ENCODE measurements around the gene COBL.

Gene COBL

DNA sequence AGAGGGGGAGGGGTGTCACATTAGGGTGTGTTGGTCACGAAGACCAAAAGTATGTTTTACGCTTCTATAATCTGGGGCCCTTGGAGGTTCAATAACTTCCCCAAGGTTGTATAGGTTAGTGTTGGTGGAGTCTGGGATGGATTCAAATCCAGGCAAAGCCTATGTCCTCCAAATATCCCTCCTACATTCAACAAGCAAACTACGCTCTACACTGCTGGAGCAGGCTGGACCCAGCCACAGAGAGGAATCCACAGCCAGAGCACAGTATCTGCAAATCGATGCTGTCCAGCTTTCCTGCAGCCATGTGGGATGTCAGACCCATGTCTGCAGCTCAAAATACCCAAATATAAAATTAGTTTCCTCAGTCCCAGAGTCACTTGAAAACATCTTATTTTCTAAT, 198.0 kb downstream of the COBL start:
- H4K20me1 ChIP-seq (ENCODE audit: insufficient read depth, low read length, poor library complexity, severe bottlenecking) = no peaks in the 10 kb centered on the region
- H2AFZ ChIP-seq (ENCODE audit: low read length) = no peak overlapping the region
- no peak for TF ChIP-seq EZH2phosphoT487 (IDR thresholded peaks at IDR 0.05; ENCODE audit: borderline replicate concordance)
- TF ChIP-seq, protein P1, sequence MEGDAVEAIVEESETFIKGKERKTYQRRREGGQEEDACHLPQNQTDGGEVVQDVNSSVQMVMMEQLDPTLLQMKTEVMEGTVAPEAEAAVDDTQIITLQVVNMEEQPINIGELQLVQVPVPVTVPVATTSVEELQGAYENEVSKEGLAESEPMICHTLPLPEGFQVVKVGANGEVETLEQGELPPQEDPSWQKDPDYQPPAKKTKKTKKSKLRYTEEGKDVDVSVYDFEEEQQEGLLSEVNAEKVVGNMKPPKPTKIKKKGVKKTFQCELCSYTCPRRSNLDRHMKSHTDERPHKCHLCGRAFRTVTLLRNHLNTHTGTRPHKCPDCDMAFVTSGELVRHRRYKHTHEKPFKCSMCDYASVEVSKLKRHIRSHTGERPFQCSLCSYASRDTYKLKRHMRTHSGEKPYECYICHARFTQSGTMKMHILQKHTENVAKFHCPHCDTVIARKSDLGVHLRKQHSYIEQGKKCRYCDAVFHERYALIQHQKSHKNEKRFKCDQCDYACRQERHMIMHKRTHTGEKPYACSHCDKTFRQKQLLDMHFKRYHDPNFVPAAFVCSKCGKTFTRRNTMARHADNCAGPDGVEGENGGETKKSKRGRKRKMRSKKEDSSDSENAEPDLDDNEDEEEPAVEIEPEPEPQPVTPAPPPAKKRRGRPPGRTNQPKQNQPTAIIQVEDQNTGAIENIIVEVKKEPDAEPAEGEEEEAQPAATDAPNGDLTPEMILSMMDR (conservative IDR thresholded peaks at IDR 0.05; ENCODE audit: low read length) = no peak
- peaks cover 7% of the 10 kb centered on the region for H3K9me3 ChIP-seq (ENCODE audit: insufficient read depth, low read depth, low read length)
- no peak overlapping the region for H3K4me2 ChIP-seq (ENCODE audit: low read depth, low read length, poor library complexity, severe bottlenecking)
- H3F3A ChIP-seq (ENCODE audit: low read depth) = peaks cover 7% of the 10 kb centered on the region
- H3K4me1 ChIP-seq (ENCODE audit: insufficient read depth, low read length, poor library complexity, severe bottlenecking) = peaks cover 36% of the 10 kb centered on the region
- no peaks in the 10 kb centered on the region for H3K27me3 ChIP-seq (ENCODE audit: insufficient read depth, low read length, poor library complexity, severe bottlenecking)
- H3K4me3 ChIP-seq (ENCODE audit: low read length, poor library complexity, severe bottlenecking) = no peak overlapping the region
- no peaks in the 10 kb centered on the region for H3K36me3 ChIP-seq (ENCODE audit: insufficient read depth, low read length)
- H3K9me2 ChIP-seq (replicated peaks; ENCODE audit: low read depth, low read length) = no peaks in the 10 kb centered on the region
- no peak overlapping the region for H3K9ac ChIP-seq (ENCODE audit: low read depth, low read length, poor library complexity, severe bottlenecking)
- H3K79me2 ChIP-seq (ENCODE audit: insufficient read depth, low read length) = no peaks in the 10 kb centered on the region

DNA sequence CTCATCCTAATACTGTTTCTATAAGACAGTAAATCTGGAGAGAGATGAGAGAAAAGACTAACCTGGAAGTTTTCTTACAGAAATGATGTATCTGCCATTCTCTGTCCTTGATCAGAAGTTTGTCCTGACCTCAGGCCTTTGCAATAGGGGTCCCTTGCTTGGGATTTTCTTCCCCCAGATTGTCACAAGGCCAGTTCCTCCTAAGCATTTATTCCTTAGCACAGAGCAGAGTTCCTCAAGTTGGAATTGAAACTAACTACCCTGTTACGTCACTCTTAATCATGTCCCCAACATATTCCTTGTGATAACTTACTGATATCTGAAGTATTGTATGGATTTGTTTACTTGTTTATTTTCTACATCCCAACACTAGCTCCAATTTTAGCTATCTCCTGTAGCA, 202.1 kb downstream of the COBL start:
- Histone ChIP-seq H3K27me3 (ENCODE audit: insufficient read depth, low read length, poor library complexity, severe bottlenecking) (no peaks in the 10 kb centered on the region), H3K4me1 (ENCODE audit: insufficient read depth, low read length, poor library complexity, severe bottlenecking) (peaks cover 10% of the 10 kb centered on the region), H3K9me3 (ENCODE audit: insufficient read depth, low read depth, low read length) (peaks cover 7% of the 10 kb centered on the region), H3K36me3 (ENCODE audit: insufficient read depth, low read length) (no peaks in the 10 kb centered on the region), H2AFZ (ENCODE audit: low read length) (no peak overlapping the region), H3K9ac (ENCODE audit: low read depth, low read length, poor library complexity, severe bottlenecking) (no peak overlapping the region), H3K9me2 (replicated peaks; ENCODE audit: low read depth, low read length) (no peaks in the 10 kb centered on the region), H3F3A (ENCODE audit: low read depth) (no peaks in the 10 kb centered on the region), H3K79me2 (ENCODE audit: insufficient read depth, low read length) (no peaks in the 10 kb centered on the region), H3K4me3 (ENCODE audit: low read length, poor library complexity, severe bottlenecking) (no peak overlapping the region), H3K4me2 (ENCODE audit: low read depth, low read length, poor library complexity, severe bottlenecking) (no peak overlapping the region), H4K20me1 (ENCODE audit: insufficient read depth, low read length, poor library complexity, severe bottlenecking) (no peaks in the 10 kb centered on the region)
- TF ChIP-seq, protein P1 (conservative IDR thresholded peaks at IDR 0.05; ENCODE audit: low read length) = no peak
- no peak for TF ChIP-seq EZH2phosphoT487 (IDR thresholded peaks at IDR 0.05; ENCODE audit: borderline replicate concordance)

DNA sequence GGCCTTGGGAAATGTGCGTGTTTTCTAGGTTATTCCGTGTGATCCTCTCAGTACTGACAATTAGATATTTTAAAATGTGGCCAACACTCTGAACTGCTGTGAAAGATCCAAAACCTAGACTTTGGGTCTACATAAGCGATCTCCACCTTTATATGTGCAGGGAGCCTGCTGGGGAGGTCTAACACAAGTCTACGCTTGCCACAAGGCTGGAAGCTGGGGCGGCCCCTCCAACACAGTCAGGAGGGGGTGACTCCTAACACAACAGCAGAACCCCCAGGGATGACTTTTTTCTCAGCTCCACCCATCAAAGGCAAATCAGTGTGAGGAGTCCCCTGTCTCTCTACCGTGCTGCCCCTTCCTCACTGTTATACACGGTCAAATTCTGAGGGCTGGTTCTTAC, 202.6 kb downstream of the COBL start:
- Histone ChIP-seq H3K4me1 (ENCODE audit: insufficient read depth, low read length, poor library complexity, severe bottlenecking) (peaks cover 6% of the 10 kb centered on the region), H2AFZ (ENCODE audit: low read length) (no peak overlapping the region), H3F3A (ENCODE audit: low read depth) (no peaks in the 10 kb centered on the region), H4K20me1 (ENCODE audit: insufficient read depth, low read length, poor library complexity, severe bottlenecking) (no peaks in the 10 kb centered on the region), H3K4me3 (ENCODE audit: low read length, poor library complexity, severe bottlenecking) (no peak overlapping the region), H3K27me3 (ENCODE audit: insufficient read depth, low read length, poor library complexity, severe bottlenecking) (no peaks in the 10 kb centered on the region), H3K9me3 (ENCODE audit: insufficient read depth, low read depth, low read length) (peaks cover 7% of the 10 kb centered on the region), H3K9me2 (replicated peaks; ENCODE audit: low read depth, low read length) (no peaks in the 10 kb centered on the region), H3K4me2 (ENCODE audit: low read depth, low read length, poor library complexity, severe bottlenecking) (no peak overlapping the region), H3K79me2 (ENCODE audit: insufficient read depth, low read length) (no peaks in the 10 kb centered on the region), H3K36me3 (ENCODE audit: insufficient read depth, low read length) (no peaks in the 10 kb centered on the region), H3K9ac (ENCODE audit: low read depth, low read length, poor library complexity, severe bottlenecking) (no peak overlapping the region)
- TF ChIP-seq, protein P1 (conservative IDR thresholded peaks at IDR 0.05; ENCODE audit: low read length) = no peak
- TF ChIP-seq EZH2phosphoT487 (IDR thresholded peaks at IDR 0.05; ENCODE audit: borderline replicate concordance) = no peak

All from Loucy (cell line).